Measurements from ENCODE around the gene VAV2. TPM values are rescaled to one million over a fixed set of nuclear protein-coding genes. Genes with fewer than 3 reads are reported as not detected.

VAV2 gene
- total and polyA plus RNA-seq, 4 donors, result 4.9 to 26.4 (median 17.0) TPM

DNA sequence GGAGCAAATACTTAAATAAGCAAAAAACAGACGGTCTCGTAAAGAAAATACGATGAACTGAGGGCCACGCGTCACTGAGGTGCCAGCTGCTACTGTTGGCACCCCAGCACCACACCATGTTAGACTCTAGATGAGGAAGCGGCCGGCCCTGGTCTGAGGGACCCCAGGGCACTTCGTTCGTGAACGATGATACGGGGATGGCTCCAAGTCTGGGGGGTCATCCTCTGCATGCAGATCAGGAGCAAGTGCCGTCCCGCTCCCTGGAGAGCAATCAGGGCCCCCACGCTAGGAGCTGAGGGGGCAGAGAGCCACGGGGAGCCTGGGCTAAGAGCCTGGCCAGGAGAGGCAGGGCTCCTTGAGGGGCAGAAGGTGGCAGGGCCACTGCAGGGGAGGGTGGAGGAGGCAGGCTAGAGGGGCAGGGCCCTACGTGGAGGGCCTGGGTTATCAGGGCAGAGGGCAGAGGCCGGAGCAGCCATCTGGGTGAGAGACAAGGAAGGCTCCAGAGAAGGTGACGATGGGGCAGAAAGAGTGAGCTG, 278.1 kb downstream of the VAV2 start:
- Histone ChIP-seq H3K4me1 (ENCODE audit: control insufficient read depth in 4 of 4, insufficient read depth in 4 of 4, low read length in 3 of 4) (peaks cover 0 to 46% (median 26%) of the 10 kb centered on the region in 4 donors), H3K9me3 (ENCODE audit: control insufficient read depth in 4 of 4, low read length in 3 of 4) (no peaks in the 10 kb centered on the region), H3K27ac (ENCODE audit: low read depth in 1 of 2, low read length in 2 of 2) (peak overlapping the region; percentile 80 to 90), H3K9ac (ENCODE audit: low read depth in 1 of 2, low read length in 2 of 2) (no peak overlapping the region), H3K27me3 (ENCODE audit: control insufficient read depth in 4 of 4, insufficient read depth in 4 of 4, low read length in 3 of 4) (no peaks in the 10 kb centered on the region), H3K4me3 (ENCODE audit: low read depth in 1 of 3, low read length in 3 of 3) (no peak overlapping the region), H3K36me3 (ENCODE audit: control insufficient read depth in 4 of 4, insufficient read depth in 3 of 4, low read depth in 1 of 4, low read length in 3 of 4) (peaks cover 0 to 25% (median 9%) of the 10 kb centered on the region in 4 donors)
- no peak for TF ChIP-seq HNF4G (IDR thresholded peaks at IDR 0.05)
- no peak for TF ChIP-seq NR2F2 (IDR thresholded peaks at IDR 0.05)
- no peak for TF ChIP-seq EGR1 (IDR thresholded peaks at IDR 0.05; ENCODE audit: low read depth in 2 of 2)
- DNase-seq (ENCODE audit: low spot score), result no peak
- 82% methylated on average over 18 of the region's 18 CpGs for WGBS

DNA sequence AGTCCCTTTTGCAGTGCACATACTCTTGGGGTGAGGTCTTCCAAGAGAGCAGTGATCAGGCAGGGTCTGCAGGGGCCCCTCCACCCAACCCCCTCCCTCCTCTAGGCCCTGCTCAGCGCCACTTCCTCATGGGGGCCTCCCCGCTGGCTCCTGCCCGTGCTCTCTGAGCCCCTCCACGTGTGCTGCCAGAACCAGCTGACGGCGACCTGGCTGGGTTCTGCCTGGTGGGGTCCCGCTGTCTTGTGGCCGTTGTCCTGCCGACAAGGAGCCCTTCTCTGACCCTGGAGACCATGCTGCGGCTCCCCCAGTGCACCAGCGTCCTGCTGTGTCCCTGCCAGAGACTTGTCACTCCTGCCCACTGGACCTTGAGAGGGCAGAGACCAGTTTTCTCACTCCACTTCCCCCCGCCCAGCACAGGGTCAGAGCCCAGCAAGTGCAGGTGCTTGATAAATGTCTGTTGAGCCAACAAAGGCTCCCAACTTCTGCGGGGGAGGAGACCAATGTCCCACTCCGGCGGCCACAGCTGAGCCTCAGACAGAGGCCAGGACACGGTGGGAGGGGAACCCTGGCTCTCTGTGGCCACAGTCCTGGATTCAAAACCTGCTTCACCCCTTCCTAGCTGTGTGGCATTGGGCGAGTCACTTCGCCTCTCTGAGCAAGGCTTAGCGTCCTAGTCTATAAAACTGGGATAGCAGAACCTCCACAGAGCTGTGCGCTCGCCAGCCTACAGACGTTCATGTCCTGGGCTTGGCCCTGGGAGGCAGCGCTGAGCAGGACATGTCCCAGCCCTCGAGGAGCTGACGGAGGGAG, 278.8 kb downstream of the VAV2 start:
- Histone ChIP-seq H3K9me3 (ENCODE audit: control insufficient read depth in 4 of 4, low read length in 3 of 4) (no peaks in the 10 kb centered on the region), H3K9ac (ENCODE audit: low read depth in 1 of 2, low read length in 2 of 2) (no peak overlapping the region), H3K4me1 (ENCODE audit: control insufficient read depth in 4 of 4, insufficient read depth in 4 of 4, low read length in 3 of 4) (peaks cover 0 to 41% (median 26%) of the 10 kb centered on the region in 4 donors), H3K27ac (ENCODE audit: low read depth in 1 of 2, low read length in 2 of 2) (peak overlapping the region; percentile 80 to 90), H3K36me3 (ENCODE audit: control insufficient read depth in 4 of 4, insufficient read depth in 3 of 4, low read depth in 1 of 4, low read length in 3 of 4) (peaks cover 0 to 25% (median 8%) of the 10 kb centered on the region in 4 donors), H3K27me3 (ENCODE audit: control insufficient read depth in 4 of 4, insufficient read depth in 4 of 4, low read length in 3 of 4) (no peaks in the 10 kb centered on the region), H3K4me3 (ENCODE audit: low read depth in 1 of 3, low read length in 3 of 3) (no peak overlapping the region)
- TF ChIP-seq, protein P1, sequence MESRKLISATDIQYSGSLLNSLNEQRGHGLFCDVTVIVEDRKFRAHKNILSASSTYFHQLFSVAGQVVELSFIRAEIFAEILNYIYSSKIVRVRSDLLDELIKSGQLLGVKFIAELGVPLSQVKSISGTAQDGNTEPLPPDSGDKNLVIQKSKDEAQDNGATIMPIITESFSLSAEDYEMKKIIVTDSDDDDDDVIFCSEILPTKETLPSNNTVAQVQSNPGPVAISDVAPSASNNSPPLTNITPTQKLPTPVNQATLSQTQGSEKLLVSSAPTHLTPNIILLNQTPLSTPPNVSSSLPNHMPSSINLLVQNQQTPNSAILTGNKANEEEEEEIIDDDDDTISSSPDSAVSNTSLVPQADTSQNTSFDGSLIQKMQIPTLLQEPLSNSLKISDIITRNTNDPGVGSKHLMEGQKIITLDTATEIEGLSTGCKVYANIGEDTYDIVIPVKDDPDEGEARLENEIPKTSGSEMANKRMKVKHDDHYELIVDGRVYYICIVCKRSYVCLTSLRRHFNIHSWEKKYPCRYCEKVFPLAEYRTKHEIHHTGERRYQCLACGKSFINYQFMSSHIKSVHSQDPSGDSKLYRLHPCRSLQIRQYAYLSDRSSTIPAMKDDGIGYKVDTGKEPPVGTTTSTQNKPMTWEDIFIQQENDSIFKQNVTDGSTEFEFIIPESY (IDR thresholded peaks at IDR 0.05), result no peak
- TF ChIP-seq HNF4A (conservative IDR thresholded peaks at IDR 0.05) (peak in 1 of 2 donors; percentile 35), EGR1 (IDR thresholded peaks at IDR 0.05; ENCODE audit: low read depth in 2 of 2) (no peak)
- peak; percentile 62 for DNase-seq (ENCODE audit: low spot score)
- 77% methylated on average over 25 of the region's 25 CpGs for WGBS

DNA sequence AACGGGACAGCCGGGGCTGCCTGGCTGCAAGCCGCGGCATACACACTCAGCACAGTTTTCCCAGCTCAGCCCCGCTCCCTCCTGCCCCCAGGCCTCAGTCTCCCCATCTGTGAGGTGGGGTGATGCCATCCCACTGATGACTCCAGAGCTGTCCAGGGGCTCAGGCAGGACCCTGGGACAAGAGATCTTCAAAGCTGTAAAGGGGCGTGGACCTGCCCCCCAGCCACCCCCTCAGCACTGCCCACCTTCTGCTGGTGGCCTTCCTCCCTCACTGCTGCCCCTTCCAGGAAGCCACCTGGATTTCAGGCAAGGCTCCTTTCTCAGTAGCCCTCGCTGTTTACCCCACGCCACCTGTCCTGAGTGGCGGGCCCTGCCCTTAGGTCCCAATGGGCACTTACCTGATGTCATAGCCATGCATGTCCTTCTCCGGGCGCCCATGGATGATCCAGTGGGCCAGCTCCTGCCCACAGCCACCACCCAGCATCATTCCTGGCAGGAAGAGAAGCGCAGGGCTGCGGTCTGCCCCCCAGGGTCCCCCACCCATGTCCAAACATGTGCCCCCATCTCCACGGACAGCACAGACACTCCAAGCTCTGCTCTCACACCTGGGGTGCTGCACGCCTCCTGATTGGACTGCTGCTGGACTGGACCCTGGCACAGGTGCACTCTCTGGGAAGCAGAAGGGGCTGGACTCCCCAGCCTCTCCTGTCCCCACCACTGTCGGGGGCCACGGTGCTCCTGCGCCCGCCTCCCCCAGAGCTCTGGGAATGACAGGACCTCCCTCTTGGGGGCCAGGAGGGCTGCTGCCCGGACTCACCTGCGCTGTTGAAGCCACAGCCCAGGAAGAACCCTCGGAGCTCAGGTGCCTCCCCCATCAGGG, 279.7 kb downstream of the VAV2 start:
- Histone ChIP-seq H3K9me3 (ENCODE audit: control insufficient read depth in 4 of 4, low read length in 3 of 4) (no peaks in the 10 kb centered on the region), H3K27me3 (ENCODE audit: control insufficient read depth in 4 of 4, insufficient read depth in 4 of 4, low read length in 3 of 4) (no peaks in the 10 kb centered on the region), H3K27ac (ENCODE audit: low read depth in 1 of 2, low read length in 2 of 2) (peak overlapping the region; percentile 60 to 90), H3K4me3 (ENCODE audit: low read depth in 1 of 3, low read length in 3 of 3) (no peak overlapping the region), H3K36me3 (ENCODE audit: control insufficient read depth in 4 of 4, insufficient read depth in 3 of 4, low read depth in 1 of 4, low read length in 3 of 4) (peaks cover 0 to 29% (median 8%) of the 10 kb centered on the region in 4 donors), H3K4me1 (ENCODE audit: control insufficient read depth in 4 of 4, insufficient read depth in 4 of 4, low read length in 3 of 4) (peaks cover 0 to 39% (median 22%) of the 10 kb centered on the region in 4 donors), H3K9ac (ENCODE audit: low read depth in 1 of 2, low read length in 2 of 2) (no peak overlapping the region)
- no peak for DNase-seq (ENCODE audit: low spot score)
- 89% methylated on average over 22 of the region's 22 CpGs for WGBS
- TF ChIP-seq JUND (IDR thresholded peaks at IDR 0.05) (no peak), NR2F2 (IDR thresholded peaks at IDR 0.05) (no peak), HNF4G (IDR thresholded peaks at IDR 0.05) (no peak), SP1 (IDR thresholded peaks at IDR 0.05) (no peak), GABPA (IDR thresholded peaks at IDR 0.05 in 1 of 2, conservative IDR thresholded peaks at IDR 0.05 in 1 of 2) (no peak), RAD21 (IDR thresholded peaks at IDR 0.05) (no peak)

Other genes starting within 250 kb of the VAV2 start
- gene BRD3OS, start 33.2 kb upstream of the VAV2 start, total RNA-seq, result 1 to 10 TPM; 2.6 to 3.2 TPM
- 1 to 10 TPM; 2.1 to 5.1 TPM for gene BRD3OS, start 33.2 kb upstream of the VAV2 start, polyA plus RNA-seq
- gene BRD3, start 75.7 kb upstream of the VAV2 start, total RNA-seq, result 10 to 100 TPM; 10.5 to 17.7 TPM
- gene BRD3, start 75.7 kb upstream of the VAV2 start, polyA plus RNA-seq, result 10 to 100 TPM in 1 of 2 donors, 1 to 10 TPM in 1; 7.2 to 14.9 TPM
- 10 to 100 TPM; 11.4 to 21.6 TPM for gene WDR5, start 143.8 kb upstream of the VAV2 start, total RNA-seq
- gene WDR5, start 143.8 kb upstream of the VAV2 start, polyA plus RNA-seq, result 10 to 100 TPM; 11.1 to 17.8 TPM
- not detected for gene RNU6ATAC, start 172.2 kb upstream of the VAV2 start, total RNA-seq
- not detected for gene RNU6ATAC, start 172.2 kb upstream of the VAV2 start, polyA plus RNA-seq